ENCODE data around the gene TCP11. TPM values are rescaled to one million over a fixed set of nuclear protein-coding genes. Genes with fewer than 3 reads are reported as not detected.

TCP11 gene
- total and polyA plus RNA-seq, 2 of the 13 experiments (the other 11 are each of a cell fraction or from before 2014, with no cell fraction given), result 0.04 TPM; not detected in 1

DNA sequence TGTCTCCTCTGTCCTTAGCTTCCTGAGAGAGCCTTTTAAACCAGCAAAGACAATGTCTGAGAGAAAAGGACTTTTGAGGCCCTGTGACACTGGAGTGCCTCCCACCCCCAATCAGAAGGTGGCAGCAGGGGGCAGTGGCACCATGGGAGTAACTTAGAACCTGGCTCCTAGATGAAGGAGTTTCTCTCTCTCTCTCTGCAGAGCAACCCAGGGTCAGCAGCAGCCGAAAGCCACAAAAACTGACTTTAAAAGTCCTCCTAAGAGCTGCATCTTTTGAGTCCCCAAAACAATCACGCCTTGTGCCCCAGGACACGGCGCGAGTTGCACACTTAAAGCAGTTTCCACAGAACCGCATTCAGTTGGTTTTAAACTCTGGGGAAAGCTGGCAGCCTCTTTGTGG lies 5.3 kb upstream of the TCP11 start (continued):
- TF ChIP-seq, protein P1, sequence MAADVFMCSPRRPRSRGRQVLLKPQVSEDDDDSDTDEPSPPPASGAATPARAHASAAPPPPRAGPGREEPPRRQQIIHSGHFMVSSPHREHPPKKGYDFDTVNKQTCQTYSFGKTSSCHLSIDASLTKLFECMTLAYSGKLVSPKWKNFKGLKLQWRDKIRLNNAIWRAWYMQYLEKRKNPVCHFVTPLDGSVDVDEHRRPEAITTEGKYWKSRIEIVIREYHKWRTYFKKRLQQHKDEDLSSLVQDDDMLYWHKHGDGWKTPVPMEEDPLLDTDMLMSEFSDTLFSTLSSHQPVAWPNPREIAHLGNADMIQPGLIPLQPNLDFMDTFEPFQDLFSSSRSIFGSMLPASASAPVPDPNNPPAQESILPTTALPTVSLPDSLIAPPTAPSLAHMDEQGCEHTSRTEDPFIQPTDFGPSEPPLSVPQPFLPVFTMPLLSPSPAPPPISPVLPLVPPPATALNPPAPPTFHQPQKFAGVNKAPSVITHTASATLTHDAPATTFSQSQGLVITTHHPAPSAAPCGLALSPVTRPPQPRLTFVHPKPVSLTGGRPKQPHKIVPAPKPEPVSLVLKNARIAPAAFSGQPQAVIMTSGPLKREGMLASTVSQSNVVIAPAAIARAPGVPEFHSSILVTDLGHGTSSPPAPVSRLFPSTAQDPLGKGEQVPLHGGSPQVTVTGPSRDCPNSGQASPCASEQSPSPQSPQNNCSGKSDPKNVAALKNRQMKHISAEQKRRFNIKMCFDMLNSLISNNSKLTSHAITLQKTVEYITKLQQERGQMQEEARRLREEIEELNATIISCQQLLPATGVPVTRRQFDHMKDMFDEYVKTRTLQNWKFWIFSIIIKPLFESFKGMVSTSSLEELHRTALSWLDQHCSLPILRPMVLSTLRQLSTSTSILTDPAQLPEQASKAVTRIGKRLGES (CRISPR knock-in tag; IDR thresholded peaks at IDR 0.05; ENCODE audit: borderline replicate concordance), result no peak
- TF ChIP-seq ZNF792 (CRISPR knock-in tag; IDR thresholded peaks at IDR 0.05) (0 out of 2 replicates have a peak, but pooled peaks have one; percentile 22), ZNF713 (CRISPR knock-in tag; IDR thresholded peaks at IDR 0.05) (no peak), CREB1 (IDR thresholded peaks at IDR 0.05) (no peak), CREB1 (CRISPR knock-in tag; IDR thresholded peaks at IDR 0.05) (no peak), MED13 (CRISPR knock-in tag; IDR thresholded peaks at IDR 0.05) (no peak), ZC3H4 (CRISPR knock-in tag; IDR thresholded peaks at IDR 0.05; ENCODE audit: borderline replicate concordance) (no peak), RXRB (CRISPR knock-in tag; IDR thresholded peaks at IDR 0.05; ENCODE audit: borderline replicate concordance) (0 out of 2 replicates have a peak, but pooled peaks have one; percentile 31), EP300 (IDR thresholded peaks at IDR 0.05; ENCODE audit: low read depth in 2 of 2, low read length in 2 of 2) (no peak), EP300 (CRISPR knock-in tag; IDR thresholded peaks at IDR 0.05; ENCODE audit: borderline replicate concordance) (no peak), NCOA5 (CRISPR knock-in tag; IDR thresholded peaks at IDR 0.05) (no peak), BCLAF1 (IDR thresholded peaks at IDR 0.05) (no peak), HES4 (CRISPR knock-in tag; IDR thresholded peaks at IDR 0.05; ENCODE audit: borderline replicate concordance) (no peak), ZNF317 (CRISPR knock-in tag; IDR thresholded peaks at IDR 0.05) (no peak), CHD2 (IDR thresholded peaks at IDR 0.05; ENCODE audit: low read depth, low read length) (no peak)
- TF ChIP-seq, protein P2, sequence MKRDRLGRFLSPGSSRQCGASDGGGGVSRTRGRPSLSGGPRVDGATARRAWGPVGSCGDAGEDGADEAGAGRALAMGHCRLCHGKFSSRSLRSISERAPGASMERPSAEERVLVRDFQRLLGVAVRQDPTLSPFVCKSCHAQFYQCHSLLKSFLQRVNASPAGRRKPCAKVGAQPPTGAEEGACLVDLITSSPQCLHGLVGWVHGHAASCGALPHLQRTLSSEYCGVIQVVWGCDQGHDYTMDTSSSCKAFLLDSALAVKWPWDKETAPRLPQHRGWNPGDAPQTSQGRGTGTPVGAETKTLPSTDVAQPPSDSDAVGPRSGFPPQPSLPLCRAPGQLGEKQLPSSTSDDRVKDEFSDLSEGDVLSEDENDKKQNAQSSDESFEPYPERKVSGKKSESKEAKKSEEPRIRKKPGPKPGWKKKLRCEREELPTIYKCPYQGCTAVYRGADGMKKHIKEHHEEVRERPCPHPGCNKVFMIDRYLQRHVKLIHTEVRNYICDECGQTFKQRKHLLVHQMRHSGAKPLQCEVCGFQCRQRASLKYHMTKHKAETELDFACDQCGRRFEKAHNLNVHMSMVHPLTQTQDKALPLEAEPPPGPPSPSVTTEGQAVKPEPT (CRISPR knock-in tag; IDR thresholded peaks at IDR 0.05; ENCODE audit: low read depth), result no peak

Data from HepG2 (cell line).